IMR-90 (cell line): ENCODE data around the gene CDH22. TPM values are rescaled to one million over a fixed set of nuclear protein-coding genes. Genes with fewer than 3 reads are reported as not detected.

Source experiments
- ATAC-seq: fragments of 200-7000 bp; cut with Tn5 transposase; 2 replicates; pipeline ENCODE4 v1.9.1; 2020; ENCODE audit warnings: low read depth, mild to moderate bottlenecking, moderate library complexity
- BruUV-seq: library from RNA; stranded (reverse); fragments of 400-500 nt; replicated peaks from 2 replicates; lab custom pipeline; 2021; lab: Mats Ljungman, UMichigan
- CTCF ChIA-PET: fragments of 300-600 bp; formaldehyde crosslinking; extraction: SDS; loops from one replicate; lab custom pipeline; 2021; ENCODE audit warnings: antibody characterized with exemption; lab: Yijun Ruan, JAX
- POLR2A ChIA-PET: fragments of 300-600 bp; sonication (Branson Sonifier 250); formaldehyde crosslinking; loops from one replicate; lab custom pipeline; 2022; ENCODE audit warnings: antibody characterized with exemption; ENCODE audit not compliant: unreplicated experiment; lab: Charles Lee
- DNase-seq: peaks from one replicate; pipeline ENCODE4 v3.0.0; 2013
- H2AFZ ChIP-seq: replicated peaks from 2 replicates; pipeline ENCODE3; 2013; ENCODE audit warnings: low read length, mild to moderate bottlenecking; ENCODE audit not compliant: poor library complexity
- H2AK5ac ChIP-seq: 2 replicates; pipeline ENCODE4 v1.6.1; 2013; ENCODE audit warnings: low read depth, low read length, inconsistent platforms
- H2AK9ac ChIP-seq: replicated peaks from 2 replicates; pipeline ENCODE3; 2013; ENCODE audit warnings: mild to moderate bottlenecking, low read depth, low read length, moderate library complexity; ENCODE audit not compliant: poor library complexity
- H2BK120ac ChIP-seq: 2 replicates; pipeline ENCODE4 v1.6.1; 2013; ENCODE audit warnings: low read depth, low read length, inconsistent platforms
- H2BK15ac ChIP-seq: 3 replicates; pipeline ENCODE4 v1.6.1; 2013; ENCODE audit warnings: low read depth, low read length, inconsistent platforms
- H2BK20ac ChIP-seq: 2 replicates; pipeline ENCODE4 v1.6.1; 2013; ENCODE audit warnings: low read depth, mild to moderate bottlenecking, inconsistent platforms, low read length, moderate library complexity
- H2BK5ac ChIP-seq: 2 replicates; pipeline ENCODE4 v1.6.1; 2013; ENCODE audit warnings: mild to moderate bottlenecking, low read depth, low read length, inconsistent platforms; ENCODE audit not compliant: poor library complexity, severe bottlenecking
- H3K14ac ChIP-seq: replicated peaks from 2 replicates; pipeline ENCODE4 v1.6.1; 2013; ENCODE audit warnings: low read depth, low read length, inconsistent platforms
- H3K18ac ChIP-seq: 2 replicates; pipeline ENCODE4 v1.6.1; 2013; ENCODE audit warnings: low read depth, low read length, control low read depth
- H3K23ac ChIP-seq: 2 replicates; pipeline ENCODE4 v1.6.1; 2013; ENCODE audit warnings: low read depth, low read length, inconsistent platforms
- H3K27ac ChIP-seq: 2 replicates; pipeline ENCODE4 v1.5.1; 2013; ENCODE audit warnings: mild to moderate bottlenecking, control low read depth, low read length; ENCODE audit not compliant: insufficient read depth
- H3K27me3 ChIP-seq: 2 replicates; pipeline ENCODE4 v1.6.1; 2013; ENCODE audit warnings: low read length; ENCODE audit not compliant: control insufficient read depth, insufficient read depth
- H3K36me3 ChIP-seq: 2 replicates; pipeline ENCODE4 v1.6.1; 2013; ENCODE audit warnings: low read length, mixed read lengths; ENCODE audit not compliant: control insufficient read depth, insufficient read depth
- H3K4ac ChIP-seq: 2 replicates; pipeline ENCODE4 v1.6.1; 2013; ENCODE audit warnings: low read depth, low read length, inconsistent platforms
- H3K4me1 ChIP-seq: 2 replicates; pipeline ENCODE4 v1.6.1; 2013; ENCODE audit warnings: low read length, mixed read lengths; ENCODE audit not compliant: control insufficient read depth, insufficient read depth
- H3K4me2 ChIP-seq: 2 replicates; pipeline ENCODE4 v1.6.1; 2013; ENCODE audit warnings: low read depth, mild to moderate bottlenecking, control low read depth, low read length, moderate library complexity
- H3K4me3 ChIP-seq: 2 replicates; pipeline ENCODE4 v1.5.1; 2013; ENCODE audit warnings: low read depth, mild to moderate bottlenecking, control low read depth, low read length, moderate library complexity; ENCODE audit not compliant: insufficient read depth
- H3K56ac ChIP-seq: 2 replicates; pipeline ENCODE4 v1.6.1; 2013; ENCODE audit warnings: low read length, inconsistent platforms; ENCODE audit not compliant: insufficient read depth; ENCODE audit errors: extremely low read depth
- H3K79me1 ChIP-seq, 2 experiments: 2 replicates each; pipeline ENCODE4 v1.6.1; 2013; ENCODE audit warnings: low read length in 2 of 2, inconsistent platforms in 1 of 2, low read depth in 1 of 2
- H3K9ac ChIP-seq: 2 replicates; pipeline ENCODE4 v1.6.1; 2013; ENCODE audit warnings: low read depth, low read length, control low read depth
- H3K9me1 ChIP-seq: 2 replicates; pipeline ENCODE4 v1.6.1; 2013; ENCODE audit warnings: low read length, inconsistent platforms; ENCODE audit not compliant: insufficient read depth
- H3K9me3 ChIP-seq: 2 replicates; pipeline ENCODE4 v1.6.1; 2013; ENCODE audit warnings: low read length; ENCODE audit not compliant: control insufficient read depth, insufficient read depth
- H4K20me1 ChIP-seq: 2 replicates; pipeline ENCODE4 v1.6.1; 2013; ENCODE audit warnings: low read length, inconsistent platforms; ENCODE audit not compliant: insufficient read depth
- H4K5ac ChIP-seq: 2 replicates; pipeline ENCODE4 v1.6.1; 2013; ENCODE audit warnings: mild to moderate bottlenecking, low read depth, low read length, control low read depth
- H4K8ac ChIP-seq, 2 experiments: 2 replicates each; pipeline ENCODE4 v1.6.1; 2013; ENCODE audit warnings: low read depth in 2 of 2, low read length in 2 of 2, control low read depth in 1 of 2, inconsistent platforms in 1 of 2
- H4K91ac ChIP-seq: 2 replicates; pipeline ENCODE4 v1.6.1; 2013; ENCODE audit warnings: low read depth, low read length, inconsistent platforms; ENCODE audit not compliant: insufficient read depth
- BHLHE40 ChIP-seq: fragments of 150-350 bp; IDR thresholded peaks from 2 replicates; pipeline ENCODE4 v1.6.1; 2016; ENCODE audit warnings: mild to moderate bottlenecking, low read depth, low read length
- RFX5 ChIP-seq: IDR thresholded peaks from 2 replicates; pipeline ENCODE4 v1.8.0; 2012; ENCODE audit warnings: low read depth, mild to moderate bottlenecking, low read length, moderate library complexity
- WGBS, 2 experiments: methylation state at CpG; one replicate each; pipeline versions ENCODE4 v1.1.5 to v1.1.7; 2013; ENCODE audit warnings: missing lambda C conversion rate in 2 of 2; ENCODE audit not compliant: insufficient read length in 1 of 2; ENCODE audit errors: extremely low coverage in 2 of 2; 5-methylcytosine and 5-hydroxymethylcytosine counted together
- dilution Hi-C: fragments of 300-500 bp; cut with HindIII; formaldehyde crosslinking; loops from one replicate; pipeline ENCODE4 v1.14.3; 2018; ENCODE audit warnings: low sequenced_read_pairs; ENCODE audit not compliant: unreplicated experiment
- in situ Hi-C: fragments of 300-500 bp; cut with MboI; formaldehyde crosslinking; loops from 3 replicates; pipeline ENCODE4 v1.14.3; 2019; ENCODE audit warnings: low sequenced_read_pairs, inconsistent platforms, mixed read lengths
- intact Hi-C: fragments of 100-400 bp; cut with micrococcal nuclease; formaldehyde crosslinking; loops from 2 replicates; pipeline ENCODE4 v1.10.0; 2022
- polyA plus RNA-seq, 3 experiments: library from polyadenylated mRNA; depleted of rRNA; stranded (reverse); fragments of >200 nt; gene quantifications; 2 replicates each; pipeline ENCODE4 v1.2.3, GENCODE V29; 2012; ENCODE audit warnings: low replicate concordance in 1 of 3
- total RNA-seq: library from RNA; depleted of rRNA; stranded (reverse); fragments of >200 nt; gene quantifications from 2 replicates; pipeline ENCODE4 v1.2.3, GENCODE V29; 2012; rRNA removed

The CDH22 gene
- total and polyA plus RNA-seq, 2 of the 4 experiments (the other 2 are of a cell fraction): not detected

- Histone ChIP-seq H3K79me1 (no peaks in the 10 kb centered on the region), H2AK9ac (no peak overlapping the region), H4K5ac (no peak overlapping the region), H2AFZ (no peak overlapping the region), H3K56ac (no peak overlapping the region), H4K8ac (no peak overlapping the region), H3K36me3 (no peaks in the 10 kb centered on the region), H4K91ac (no peak overlapping the region), H3K4ac (no peak overlapping the region), H3K4me2 (no peak overlapping the region), H3K4me3 (no peak overlapping the region), H2BK5ac (no peak overlapping the region), H3K14ac (no peak overlapping the region), H3K27me3 (peaks cover 31% of the 10 kb centered on the region), H3K9ac (no peak overlapping the region), H3K23ac (no peak overlapping the region), H3K27ac (no peak overlapping the region), H2BK120ac (no peak overlapping the region), H4K20me1 (no peaks in the 10 kb centered on the region), H2BK20ac (no peak overlapping the region), H3K9me3 (no peaks in the 10 kb centered on the region), H2BK15ac (no peak overlapping the region), H3K18ac (no peak overlapping the region), H3K4me1 (no peaks in the 10 kb centered on the region), H3K9me1 (no peaks in the 10 kb centered on the region), H2AK5ac (no peak overlapping the region)
- CTCF ChIA-PET: no interaction called here
- dilution Hi-C loops: no loop called here
- no CpG with 5 or more reads among the region's 5 CpGs for WGBS, 2 experiments
- intact Hi-C loops: no loop called here
- DNase-seq (no peak), ATAC-seq (no peak)
- no TSS peak for BruUV-seq
- TF ChIP-seq BHLHE40 (0 out of 2 replicates have a peak, but pooled peaks have one; percentile 14), RFX5 (no peak)
- in situ Hi-C loops: no loop called here
- POLR2A ChIA-PET: no interaction called here
These were observed 181.8 kb downstream of the CDH22 start for GRCh38 chr20:46126440-46127056.

Other genes with a start within 250 kb of the CDH22 start
- 20.6 and 22.5 TPM in 2 replicates for gene NCOA5, start 218.5 kb downstream of the CDH22 start, total RNA-seq
- 17.0 and 17.4 TPM in 2 replicates for gene NCOA5, start 218.5 kb downstream of the CDH22 start, polyA plus RNA-seq (2012; rRNA removed)
- 0.28 and 0.36 TPM in 2 replicates for gene CD40, start 190.2 kb downstream of the CDH22 start, total RNA-seq
- 0.52 and 0.92 TPM in 2 replicates for gene CD40, start 190.2 kb downstream of the CDH22 start, polyA plus RNA-seq (2012; rRNA removed)
- gene ELMO2, start 98.1 kb upstream of the CDH22 start, total RNA-seq: 45.0 and 52.7 TPM in 2 replicates
- 26.7 and 29.2 TPM in 2 replicates for gene ELMO2, start 98.1 kb upstream of the CDH22 start, polyA plus RNA-seq (2012; rRNA removed)
- gene ZNF334, start 205.1 kb upstream of the CDH22 start, total RNA-seq: 1.1 and 1.4 TPM in 2 replicates
- gene ZNF334, start 205.1 kb upstream of the CDH22 start, polyA plus RNA-seq (2012; rRNA removed): 1.5 and 2.1 TPM in 2 replicates
- gene OCSTAMP, start 242.2 kb upstream of the CDH22 start, total RNA-seq: not detected in 2 replicates
- not detected in 2 replicates for gene OCSTAMP, start 242.2 kb upstream of the CDH22 start, polyA plus RNA-seq (2012; rRNA removed)